HG03469 (cell line): Measurements from ENCODE around the gene ATAD2B.

ENCODE experiments used
- ATAC-seq: cut with Tn5 transposase; IDR thresholded peaks from one replicate; pipeline ENCODE4 v1.9.1; 2021; ENCODE audit warnings: mild to moderate bottlenecking, moderate library complexity, moderate number of reproducible peaks; ENCODE audit not compliant: unreplicated experiment

Gene ATAD2B

DNA sequence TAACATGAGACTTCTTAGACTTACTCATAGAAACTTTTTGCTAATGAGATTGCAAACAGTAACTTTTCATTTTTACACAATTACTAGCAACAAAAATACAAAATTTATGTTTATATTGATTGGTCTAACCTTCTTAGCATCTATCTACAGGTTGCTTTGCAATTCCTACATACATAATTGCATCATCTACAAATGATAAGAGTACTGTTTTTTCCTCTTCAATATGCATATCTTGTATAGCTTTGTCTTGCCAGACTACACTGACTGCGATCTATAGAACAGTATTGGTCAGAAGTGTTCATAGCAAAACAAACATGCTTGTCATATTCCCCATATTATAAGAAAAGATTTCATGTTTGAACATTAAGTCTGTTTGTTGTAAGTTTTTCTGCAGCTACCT is 87.9 kb downstream of the ATAD2B start:
- no peak for ATAC-seq

DNA sequence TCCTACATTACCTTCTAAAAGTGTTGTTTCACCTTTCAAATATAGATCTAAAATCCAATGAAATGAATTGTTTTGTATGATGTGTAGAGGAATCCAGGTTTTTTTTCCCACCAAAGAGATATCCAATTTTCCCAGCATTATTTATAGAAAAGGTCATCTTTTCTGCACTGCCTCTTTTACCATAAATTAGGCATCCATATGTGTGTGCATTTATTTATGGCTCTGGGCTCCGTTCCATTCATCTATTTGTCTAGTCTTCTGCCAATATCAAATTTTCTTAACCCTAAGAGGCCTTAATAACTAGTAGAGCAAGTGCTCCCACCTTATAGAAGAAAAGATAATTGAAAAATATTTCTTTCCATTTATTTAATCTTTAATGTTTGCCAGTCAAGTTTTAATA is 88.3 kb downstream of the ATAD2B start:
- no peak for ATAC-seq

DNA sequence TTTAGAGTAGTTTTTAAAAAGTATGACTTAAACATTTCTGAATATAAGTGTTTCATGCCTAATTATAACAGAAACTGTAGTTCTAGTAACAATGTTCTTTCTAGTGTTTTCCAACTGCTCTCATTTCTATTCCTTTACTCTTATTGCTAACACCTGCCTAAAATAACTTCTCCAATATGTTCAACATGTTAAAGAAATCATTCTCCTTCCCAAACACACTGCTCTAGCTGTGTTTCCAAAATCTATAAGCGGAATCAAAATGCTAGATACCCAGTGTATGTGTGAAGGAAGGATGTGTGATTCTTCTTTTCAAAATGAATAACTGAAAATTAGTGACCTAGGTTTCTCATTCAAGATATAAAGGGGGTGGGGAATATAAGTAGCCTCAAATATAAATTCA is 89.1 kb downstream of the ATAD2B start:
- no peak for ATAC-seq

DNA sequence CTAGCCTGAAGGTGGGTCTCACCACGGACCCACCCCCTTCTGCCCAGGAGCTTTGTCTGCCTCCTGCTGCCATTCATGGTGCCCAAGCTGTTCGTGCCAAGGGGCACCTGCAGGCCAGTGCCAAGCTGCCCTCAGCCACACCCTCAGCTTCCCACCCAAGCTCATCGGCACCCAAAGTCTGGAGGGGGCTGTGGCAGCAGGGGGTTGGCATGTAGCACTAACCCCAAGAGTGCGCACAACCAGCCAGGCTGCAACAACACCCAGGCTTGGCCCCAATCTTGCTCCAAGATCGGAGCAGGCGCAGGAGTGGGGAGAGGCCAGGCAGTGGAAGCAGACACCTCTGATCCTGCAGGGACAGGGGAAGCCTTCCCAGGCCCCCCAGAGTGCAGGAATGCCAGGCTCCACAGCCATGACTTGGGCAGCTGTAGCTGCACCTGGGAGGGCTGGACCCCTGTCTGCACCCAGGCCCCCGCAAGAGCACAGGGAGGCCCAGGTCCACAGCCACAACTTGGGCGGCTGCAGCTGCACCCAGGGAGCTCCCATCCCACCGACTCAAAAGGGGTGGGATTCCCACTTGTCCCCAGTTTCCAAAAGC is 89.9 kb downstream of the ATAD2B start:
- ATAC-seq = no peak

DNA sequence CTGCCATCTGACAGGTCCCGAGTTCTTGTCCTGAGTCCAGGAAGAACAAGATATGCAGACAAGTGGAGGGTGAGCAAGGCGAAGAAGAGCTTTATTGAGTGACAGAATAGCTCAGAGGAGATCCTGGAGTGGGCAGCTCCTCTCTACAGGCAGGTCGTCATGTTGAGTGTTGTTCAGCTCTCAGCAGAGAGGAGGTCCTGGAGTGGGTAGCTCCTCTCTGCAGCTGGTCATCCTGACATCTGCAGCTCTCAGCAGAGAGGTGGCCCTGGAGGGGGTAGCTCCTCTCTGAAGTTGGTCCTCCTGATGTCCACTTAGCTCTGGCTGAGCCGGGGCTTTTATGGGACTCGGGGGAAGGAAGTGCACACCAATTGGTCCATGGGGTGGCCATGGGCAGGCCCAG is 90.4 kb downstream of the ATAD2B start:
- ATAC-seq = no peak

DNA sequence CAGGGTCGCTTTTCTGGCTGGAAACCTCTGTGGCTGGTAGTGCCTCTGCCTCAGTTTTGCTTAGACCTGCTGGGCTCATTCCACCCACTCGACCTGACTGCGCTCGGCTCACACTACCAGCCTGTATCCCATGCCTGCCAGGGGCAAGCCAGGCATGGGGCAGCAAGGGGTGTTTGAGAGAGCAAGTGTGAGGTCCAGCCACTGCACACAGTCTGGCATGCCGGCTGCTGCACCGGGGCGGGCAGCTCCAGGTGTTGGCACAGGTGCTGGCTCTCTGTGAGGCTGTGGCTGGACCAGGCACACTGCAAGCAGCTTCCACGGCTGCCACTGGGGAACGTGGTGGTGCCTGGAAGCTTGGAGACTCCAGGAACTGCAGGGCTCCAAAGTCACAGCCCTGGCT is 90.9 kb downstream of the ATAD2B start:
- no peak for ATAC-seq

DNA sequence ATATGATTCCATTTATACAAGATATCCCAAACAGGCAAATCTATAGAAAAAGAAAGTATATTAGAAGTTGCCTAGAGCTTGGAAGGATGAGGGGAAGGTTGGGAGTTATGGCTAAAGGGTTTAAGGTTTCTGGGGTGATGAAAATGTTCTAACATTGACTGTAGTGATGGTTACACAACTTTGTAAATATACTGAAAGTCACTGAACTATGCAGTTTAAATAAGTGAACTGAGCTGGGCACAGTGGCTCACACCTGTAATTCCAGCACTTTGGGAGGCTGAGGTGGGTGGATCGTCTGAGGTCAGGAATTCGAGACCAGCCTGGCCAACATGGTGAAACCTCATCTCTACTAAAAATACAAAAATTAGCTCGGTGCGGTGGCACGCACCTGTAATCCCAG is 91.5 kb downstream of the ATAD2B start:
- ATAC-seq = no peak

DNA sequence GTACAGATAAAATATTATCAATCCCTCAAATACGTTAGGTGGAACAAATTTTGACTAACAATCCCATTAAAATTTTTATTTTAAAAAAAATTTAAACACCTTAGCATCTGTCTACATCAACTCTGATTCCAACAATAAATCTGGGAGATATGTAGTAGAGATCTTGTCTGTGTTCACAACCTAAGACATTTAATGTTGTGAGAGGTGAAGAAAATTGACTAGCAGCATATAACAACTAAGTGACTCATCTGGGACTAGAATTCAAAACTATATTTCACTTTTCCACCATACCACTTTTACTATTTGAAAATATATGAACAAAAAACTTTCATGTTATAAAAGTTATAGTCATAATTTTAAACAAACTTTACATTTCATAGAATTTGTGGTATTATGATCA is 97.9 kb downstream of the ATAD2B start:
- no peak for ATAC-seq

DNA sequence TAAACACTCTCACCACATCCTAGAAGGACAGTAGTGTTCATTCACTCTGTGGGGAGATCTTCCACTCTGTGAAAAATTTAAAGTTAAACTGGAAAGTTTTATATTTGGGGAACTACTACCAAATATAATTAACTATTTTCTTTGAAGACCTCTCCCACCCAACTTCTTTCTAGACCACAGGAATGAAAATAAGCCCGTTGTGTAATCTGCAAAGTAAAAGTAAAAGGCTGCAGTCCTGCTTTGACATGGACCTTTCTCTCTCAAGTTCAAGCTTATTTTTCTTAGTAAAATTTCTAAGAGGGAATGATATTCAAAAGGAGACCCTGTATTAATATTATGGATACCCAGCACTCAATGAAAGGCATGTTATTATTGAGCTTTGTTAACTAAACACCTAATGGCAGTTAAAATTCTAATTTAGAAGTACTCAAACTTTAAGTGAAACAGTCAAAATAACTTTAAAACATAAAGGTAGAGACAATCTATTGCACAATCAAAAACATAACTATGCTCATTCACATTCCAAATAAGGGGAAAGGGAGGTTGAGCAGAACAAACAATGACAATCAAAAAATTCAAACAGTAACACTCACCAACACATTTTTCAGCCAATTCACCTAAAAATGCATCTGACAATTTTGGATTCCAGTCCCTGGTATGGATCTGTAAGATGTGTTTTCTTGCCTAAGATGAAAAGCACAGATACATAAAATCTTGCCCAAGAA is 98.5 kb downstream of the ATAD2B start:
- ATAC-seq = no peak

DNA sequence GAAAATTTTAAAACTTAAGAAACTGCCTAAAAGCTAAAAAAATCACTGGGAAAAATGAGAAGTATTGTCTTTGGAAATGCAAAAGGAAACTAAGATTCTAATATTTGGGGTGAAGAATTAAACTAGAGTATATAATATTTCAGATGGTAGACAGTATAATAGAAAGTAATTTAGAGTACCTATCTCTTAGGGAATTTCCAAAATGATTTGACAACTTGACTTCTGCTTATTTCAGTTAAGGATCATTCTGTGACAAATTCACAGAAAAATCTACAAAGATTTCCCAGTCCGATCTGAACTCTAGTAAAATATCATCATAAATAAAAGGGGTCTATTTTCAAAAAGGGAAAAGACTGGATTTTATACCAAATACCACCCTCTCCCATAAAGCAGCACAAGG is 99.6 kb downstream of the ATAD2B start:
- ATAC-seq = no peak

DNA sequence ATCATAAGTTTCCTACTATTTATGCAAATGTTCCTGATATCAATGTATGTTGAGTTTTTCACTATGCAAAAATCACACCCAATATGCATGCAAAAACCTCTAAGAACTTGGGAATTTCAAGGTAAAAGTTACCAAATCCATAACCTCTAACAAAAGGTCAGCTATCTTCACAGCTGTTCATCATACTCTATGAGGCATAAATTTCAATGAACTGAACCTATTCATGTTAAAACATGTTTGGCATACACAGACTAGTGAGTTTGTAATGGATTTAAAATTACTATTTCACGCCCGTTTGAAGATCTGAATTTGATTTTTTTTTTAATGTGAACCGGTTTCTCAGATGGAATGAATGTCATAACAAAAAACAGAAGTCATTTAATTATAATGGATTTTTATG is 100.2 kb downstream of the ATAD2B start:
- no peak for ATAC-seq

DNA sequence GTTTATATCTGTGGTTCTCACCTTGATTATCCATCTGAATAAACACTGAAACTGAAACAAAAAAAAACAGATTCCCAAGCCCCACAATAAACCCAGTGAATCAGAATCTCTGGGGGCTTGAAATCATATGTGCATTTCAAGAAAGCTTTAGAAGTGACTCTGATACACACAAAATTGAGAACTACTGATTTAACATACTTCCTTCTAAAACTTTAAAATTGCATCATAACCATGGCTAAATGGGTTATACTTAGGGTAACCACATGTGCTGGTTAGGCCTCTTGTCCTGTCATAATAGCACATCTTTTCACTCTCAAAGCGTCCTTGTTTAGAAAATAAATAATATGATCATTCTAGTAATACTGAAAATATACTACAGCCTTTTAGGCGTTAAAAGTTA is 100.9 kb downstream of the ATAD2B start:
- ATAC-seq = no peak

DNA sequence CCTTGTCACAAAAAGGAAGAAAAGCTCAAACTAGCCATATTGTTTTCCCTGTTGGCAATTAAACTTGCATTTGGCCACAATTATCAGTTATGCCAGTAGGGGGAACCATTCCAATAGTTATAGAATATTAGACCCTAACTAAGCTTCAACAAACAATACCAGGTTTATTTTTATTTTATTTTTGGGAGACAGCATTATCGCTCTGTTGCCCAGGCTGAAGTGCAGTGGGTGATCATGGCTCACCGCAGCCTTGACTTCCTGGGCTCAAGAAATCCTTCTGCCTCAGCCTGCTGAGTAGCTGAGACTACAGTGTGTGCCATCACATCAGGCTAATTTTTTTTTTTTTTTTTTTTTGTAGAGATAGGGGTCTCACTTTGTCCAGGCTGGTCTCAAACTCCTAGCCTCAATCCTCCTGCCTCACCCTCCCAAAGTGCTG is 102.1 kb downstream of the ATAD2B start:
- no peak for ATAC-seq

DNA sequence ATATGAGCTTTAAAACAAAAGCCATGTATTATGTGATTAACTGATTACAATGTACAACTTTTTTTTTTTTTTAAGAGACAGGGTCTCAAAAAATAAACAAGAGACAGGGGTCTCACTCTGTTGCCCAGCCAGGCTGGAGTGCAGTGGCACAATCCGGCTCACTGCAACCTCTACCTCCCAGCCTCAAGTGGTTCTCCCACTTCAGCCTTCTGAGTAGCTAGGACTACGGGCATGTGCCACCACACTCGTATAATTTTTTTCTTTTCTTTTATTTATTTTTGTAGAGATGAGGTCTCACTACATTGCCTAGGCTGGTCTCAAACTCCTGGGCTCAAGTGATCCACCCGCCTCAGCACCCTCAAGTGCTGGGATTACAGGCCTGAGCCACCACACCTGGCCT is 103.1 kb downstream of the ATAD2B start:
- no peak for ATAC-seq

DNA sequence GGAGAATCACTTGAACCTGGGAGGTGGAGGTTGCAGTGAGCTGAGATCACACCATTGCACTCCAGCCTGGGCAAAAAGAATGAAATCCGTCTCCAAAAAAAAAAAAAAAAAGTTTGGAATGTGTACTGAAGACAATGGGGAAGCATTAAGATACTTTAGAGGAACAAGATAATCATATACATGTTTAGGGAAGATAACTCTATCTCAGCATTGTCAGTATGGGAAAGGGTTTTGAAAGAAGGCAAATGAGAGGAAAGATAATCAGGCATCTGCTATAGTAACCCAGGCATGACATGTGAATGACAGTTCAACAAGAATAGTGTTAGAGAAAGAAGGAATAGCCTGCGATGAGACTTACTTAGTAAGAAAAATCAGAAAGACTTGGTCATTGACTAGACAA is 112.0 kb downstream of the ATAD2B start:
- ATAC-seq = no peak

DNA sequence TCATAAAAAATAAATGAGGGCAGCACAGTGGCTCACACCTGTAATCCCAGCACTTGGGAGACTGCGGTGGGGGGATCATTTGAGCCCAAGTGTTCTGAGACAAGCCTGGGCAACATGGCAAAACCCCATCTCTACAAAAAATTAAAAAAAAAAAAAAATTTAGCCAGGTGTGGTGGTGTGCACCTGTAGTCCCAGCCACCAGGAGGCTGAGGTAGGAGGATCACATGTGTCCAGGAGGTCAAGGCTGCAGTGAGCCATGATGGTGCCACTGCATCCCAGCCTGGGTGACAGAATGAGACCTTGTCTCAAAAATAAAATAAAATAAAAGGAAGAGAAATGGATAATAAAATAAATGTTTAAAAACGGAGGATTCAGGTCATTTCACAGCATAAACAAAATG is 113.5 kb downstream of the ATAD2B start:
- no peak for ATAC-seq

DNA sequence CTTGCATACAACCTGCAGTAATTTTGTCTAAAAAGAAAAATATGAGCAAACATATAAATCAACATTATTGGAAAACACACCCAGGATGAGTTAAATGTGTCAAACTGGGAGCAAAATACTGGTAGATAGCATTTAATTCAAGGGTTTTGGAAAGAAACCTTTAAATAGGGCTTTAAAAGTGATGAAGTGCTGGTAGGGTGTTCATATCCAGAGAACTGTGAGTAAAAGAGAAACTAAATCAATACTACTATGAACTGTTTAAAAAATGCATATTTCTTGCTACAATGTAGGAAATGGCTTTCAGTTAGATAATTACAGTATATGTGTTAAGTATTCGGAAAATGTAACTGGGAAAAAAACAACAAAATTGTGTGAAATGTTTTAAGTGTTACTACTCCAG is 117.8 kb downstream of the ATAD2B start:
- ATAC-seq = no peak

DNA sequence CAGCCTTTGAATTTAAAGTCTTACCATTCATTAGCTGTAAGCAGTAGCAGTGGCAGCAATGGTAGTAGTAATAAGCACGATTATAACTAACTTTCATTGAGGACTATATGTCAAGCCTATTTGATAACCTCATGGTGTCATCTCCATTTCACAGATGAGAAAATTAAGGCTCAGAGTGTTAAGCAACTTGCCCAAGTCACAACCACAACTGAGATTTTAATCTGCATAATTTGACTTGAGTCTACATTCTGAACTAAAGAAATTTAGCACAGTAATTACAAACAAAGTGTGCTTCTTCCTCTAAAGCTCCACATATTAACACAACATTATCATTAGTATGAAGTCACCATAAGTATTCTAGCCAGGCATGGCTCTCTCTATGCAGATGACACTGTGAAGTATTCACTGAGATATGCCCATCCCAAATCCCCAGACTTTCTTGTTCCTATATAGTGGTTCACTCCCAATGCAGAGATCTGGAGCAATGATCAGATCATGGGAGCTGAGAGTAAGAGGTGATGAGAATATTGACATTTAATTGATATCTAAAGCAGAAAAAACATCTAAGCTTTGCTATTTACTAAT is 120.2 kb downstream of the ATAD2B start:
- ATAC-seq = no peak

DNA sequence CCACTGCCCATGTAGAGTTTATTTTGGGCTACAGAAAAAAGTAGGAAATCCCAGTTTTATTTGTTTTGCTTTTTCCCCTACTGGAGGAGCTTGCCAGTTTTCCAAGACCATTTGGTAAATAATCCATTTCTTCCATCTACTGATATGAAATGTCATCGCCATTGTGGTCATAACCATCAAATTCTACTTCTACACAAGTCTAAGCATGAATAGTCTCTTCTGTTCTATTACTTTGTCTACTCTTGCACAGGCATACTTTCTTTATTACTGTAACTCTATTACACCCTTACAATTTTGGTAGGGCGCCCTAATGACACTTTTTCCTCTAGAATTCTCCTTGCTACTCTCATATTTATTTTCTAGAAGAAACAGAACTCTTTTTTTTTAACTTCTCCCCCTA is 120.7 kb downstream of the ATAD2B start:
- ATAC-seq = no peak

DNA sequence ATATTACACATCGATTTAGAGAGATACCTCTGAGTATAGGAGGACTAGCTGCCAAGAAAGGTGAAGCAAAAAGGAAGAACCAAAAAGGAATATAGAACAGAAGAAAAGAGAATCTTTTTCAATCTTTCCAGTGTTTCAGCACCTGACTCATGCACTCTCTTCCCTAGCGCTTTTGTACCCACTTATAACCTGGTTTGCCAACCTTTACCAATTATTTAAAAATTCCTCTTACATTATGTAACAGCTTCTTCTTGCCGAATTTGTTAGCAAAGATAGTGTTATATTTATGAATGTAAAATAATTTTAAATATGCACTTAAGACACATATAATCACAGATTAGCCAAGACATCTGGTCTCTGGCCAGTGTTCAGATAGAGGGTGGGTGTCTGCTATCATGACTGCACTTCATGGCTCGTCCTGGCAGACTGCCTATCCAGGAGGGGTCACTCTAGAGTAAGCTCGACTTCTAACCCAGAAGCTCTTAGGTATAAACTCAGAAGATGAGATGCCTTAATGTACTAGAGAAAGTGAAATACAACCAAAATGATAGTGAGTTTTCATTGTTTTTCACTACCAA is 122.9 kb downstream of the ATAD2B start:
- no peak for ATAC-seq

DNA sequence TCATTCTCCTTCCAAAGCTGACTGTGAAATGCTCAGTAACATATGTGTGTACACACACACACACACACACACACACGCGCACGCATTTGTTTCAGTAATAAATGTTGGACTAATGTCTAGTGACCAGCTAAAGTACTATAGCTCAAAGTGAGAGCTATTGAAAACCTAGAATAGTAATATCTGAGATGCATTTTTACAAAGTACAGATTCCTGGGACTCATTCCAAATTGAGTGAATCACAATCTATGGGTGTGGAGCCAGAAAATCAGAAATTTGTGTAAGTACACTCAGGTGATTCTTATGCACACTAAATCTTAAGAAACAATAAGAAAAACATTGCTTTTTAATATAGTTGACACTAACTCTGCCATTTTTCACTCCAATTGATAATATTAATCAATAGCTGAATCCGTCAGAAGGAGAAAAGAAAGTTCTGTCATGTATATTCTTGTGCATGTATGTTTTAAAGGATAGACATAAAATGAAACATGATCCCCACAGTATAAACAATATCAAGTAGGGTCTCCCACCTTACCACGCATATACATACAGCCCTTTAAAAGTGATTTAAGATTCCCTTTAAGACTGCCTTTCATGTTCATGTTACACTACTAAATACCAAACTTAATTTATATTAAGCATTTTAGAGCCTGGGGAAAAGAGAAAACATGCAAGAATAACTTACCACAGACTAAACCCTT is 123.5 kb downstream of the ATAD2B start:
- ATAC-seq = no peak

DNA sequence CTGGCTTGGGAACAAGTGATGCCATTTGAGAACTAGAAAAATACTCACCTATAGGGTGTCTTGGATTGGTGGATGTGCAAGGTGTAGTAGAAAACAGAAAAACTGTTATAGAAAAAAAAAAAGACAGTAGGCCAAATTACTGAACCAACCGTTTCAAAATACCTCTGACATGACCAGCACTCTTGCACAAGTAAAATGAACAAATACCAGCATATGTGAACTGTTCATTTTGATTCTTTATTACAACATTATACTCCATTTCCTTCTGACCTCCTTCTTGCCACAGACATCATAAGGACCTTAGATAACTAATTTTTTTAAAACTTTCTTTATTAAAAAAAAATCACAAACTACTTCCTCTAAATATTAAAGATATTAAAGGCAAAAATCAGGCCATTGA is 125.5 kb downstream of the ATAD2B start:
- no peak for ATAC-seq
